Lower leg skin (tissue), 3 donors: ENCODE measurements around the gene FN1.

Experiments
- CTCF ChIP-seq, 3 donors: fragments of 450-650 bp; IDR thresholded peaks; one replicate each; pipeline ENCODE4 v1.5.1; 2016; ENCODE audit warnings: antibody characterized with exemption in 3 of 3, mild to moderate bottlenecking in 3 of 3, moderate library complexity in 2 of 3
- POLR2A ChIP-seq, 2 donors: fragments of 450-650 bp; IDR thresholded peaks; one replicate each; pipeline ENCODE4 v1.6.1; 2016 to 2017; ENCODE audit warnings: antibody characterized with exemption in 2 of 2, mild to moderate bottlenecking in 1 of 2, moderate library complexity in 1 of 2

DNA sequence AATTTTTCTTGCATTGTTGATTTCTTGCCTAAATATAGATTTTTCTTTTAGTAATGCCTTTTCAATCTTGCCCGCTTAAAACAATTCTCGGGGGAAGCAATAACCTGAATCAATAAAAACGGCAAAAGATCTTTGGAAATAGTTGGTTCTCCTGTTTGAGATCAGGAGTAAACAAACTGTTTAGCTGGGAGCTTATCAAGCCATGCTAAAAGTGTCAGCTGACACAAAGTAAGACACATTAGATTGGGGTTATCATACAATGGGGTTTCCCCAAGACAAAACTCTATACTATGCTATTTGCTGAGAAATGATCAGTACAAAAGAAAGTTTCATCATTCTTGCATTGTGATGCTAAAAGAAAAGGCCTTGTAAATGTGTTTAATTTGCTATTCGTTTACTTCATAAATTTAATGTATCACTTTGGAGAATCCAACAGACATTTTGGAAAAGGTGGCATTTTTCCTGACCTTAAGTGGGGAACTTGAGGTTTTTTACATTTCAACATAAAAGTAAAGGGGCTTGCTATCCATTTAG is 77.5 kb downstream of the FN1 start:
- TF ChIP-seq CTCF (IDR thresholded peaks at IDR 0.05), result no peak
- no peak for TF ChIP-seq POLR2A (IDR thresholded peaks at IDR 0.05)
